GM21367 (cell line): ENCODE measurements around the gene ICAM2.

Source experiments
- ATAC-seq: cut with Tn5 transposase; IDR thresholded peaks from one replicate; pipeline ENCODE4 v1.9.1; 2021; ENCODE audit not compliant: unreplicated experiment

The ICAM2 gene

DNA sequence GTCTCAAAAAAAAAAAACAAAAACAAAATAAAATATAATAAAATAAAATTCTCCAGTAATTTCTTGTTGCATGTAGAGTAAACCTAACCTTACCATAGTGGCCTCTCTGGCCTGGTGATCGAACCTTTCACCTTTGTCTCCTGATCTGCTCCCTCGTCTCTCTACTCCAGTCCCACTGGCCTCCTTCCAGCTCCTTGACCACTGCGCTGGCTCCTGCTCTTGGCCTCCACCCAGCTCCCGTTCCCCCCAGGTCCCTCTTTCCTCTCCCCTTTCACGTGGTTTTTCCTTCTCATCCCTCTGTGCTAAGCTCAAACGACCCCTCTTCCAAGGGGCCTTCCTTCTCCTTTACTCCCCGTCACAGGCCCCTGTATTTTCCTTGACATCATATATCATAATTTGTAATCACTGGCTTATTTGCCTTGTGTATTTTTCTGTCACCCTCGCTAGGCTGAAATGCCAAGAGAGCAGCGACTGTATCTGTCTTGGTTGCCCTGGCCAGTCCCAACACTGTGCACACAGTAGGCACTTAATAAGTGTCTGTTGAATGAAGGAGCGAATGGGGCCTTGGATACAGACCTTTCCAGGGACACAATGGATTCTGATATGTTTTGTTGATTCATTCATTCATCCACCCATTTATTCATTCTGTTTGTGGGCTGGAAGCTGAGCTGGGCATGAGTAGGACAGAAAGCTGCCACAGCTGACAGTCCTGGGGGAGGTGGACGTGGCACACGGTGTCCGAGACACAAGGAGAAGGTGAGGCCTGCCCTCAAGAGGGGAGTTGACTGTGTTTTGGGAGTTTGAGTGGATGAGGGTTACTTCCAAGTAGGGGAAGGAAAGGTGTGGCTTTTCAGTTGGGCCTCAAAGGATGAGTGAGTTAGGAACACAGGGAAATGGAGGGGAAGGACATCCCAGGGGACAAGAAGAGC, 41.9 kb downstream of the ICAM2 start:
- ATAC-seq, result no peak

GRCh38 chr17:63976702-63977101, 43.7 kb downstream of the ICAM2 start:
- no peak for ATAC-seq

GRCh38 chr17:63975541-63976092, 44.8 kb downstream of the ICAM2 start:
- ATAC-seq, result no peak

DNA sequence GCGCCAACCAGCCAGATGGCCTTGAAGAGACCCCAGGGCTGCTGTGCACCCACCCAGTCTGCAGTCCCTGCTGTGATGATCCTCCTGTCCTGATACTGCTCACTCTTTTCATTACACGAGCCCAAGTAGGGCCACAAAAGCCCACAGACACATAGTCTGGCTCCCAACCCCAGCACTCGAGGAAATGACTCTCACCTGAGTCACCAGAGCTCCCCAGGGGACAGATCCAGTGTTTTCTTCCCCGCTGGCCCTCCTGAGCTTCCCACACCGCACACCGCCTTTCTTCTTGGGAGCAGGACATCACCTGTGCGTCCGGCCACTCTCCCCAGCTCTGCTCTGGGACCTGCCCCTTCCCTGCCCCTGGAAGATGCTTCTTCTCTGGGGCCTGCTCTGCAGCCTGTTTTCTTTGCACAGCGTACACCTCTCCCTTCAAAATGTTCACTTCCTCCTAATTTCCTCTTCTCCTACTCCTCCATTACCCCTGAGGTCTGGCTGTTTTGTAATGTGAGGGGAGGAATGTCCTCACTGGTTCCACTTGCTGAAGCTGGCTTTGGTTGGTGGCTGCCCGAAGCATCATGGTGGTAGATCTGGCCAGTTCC, 45.7 kb downstream of the ICAM2 start:
- no peak for ATAC-seq

- ATAC-seq, result no peak
These were observed 46.4 kb downstream of the ICAM2 start for GRCh38 chr17:63973930-63974593.

GRCh38 chr17:63973247-63973646, 47.2 kb downstream of the ICAM2 start:
- no peak for ATAC-seq

- no peak for ATAC-seq
These were observed 47.6 kb downstream of the ICAM2 start, which contains the start of gene SCN4A for GRCh38 chr17:63972796-63973195. Gene SCN4A, minus strand, starts transcription at chr17:63972918. Its CDS starts 77 bp downstream, at chr17:63972841.

GRCh38 chr17:63969278-63969677, 51.2 kb downstream of the ICAM2 start:
- ATAC-seq, result no peak

DNA sequence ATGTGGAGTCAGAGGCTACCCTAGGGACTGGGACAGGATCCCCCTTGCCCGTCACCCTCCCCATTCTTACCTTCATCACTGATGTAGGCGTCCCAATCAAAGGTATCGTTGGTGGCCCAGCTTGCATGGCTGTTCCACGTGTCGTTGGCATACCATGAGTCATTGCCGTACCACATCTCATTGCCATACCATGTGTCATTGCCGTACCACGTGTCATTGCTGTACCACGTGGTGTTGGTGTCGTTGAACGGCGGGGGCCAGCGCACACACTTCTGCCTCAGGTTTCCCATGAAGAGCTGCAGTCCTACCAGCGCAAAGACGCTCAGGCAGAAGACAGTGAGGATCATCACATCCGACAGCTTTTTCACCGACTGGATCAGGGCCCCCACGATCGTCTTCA, 52.5 kb downstream of the ICAM2 start:
- no peak for ATAC-seq

DNA sequence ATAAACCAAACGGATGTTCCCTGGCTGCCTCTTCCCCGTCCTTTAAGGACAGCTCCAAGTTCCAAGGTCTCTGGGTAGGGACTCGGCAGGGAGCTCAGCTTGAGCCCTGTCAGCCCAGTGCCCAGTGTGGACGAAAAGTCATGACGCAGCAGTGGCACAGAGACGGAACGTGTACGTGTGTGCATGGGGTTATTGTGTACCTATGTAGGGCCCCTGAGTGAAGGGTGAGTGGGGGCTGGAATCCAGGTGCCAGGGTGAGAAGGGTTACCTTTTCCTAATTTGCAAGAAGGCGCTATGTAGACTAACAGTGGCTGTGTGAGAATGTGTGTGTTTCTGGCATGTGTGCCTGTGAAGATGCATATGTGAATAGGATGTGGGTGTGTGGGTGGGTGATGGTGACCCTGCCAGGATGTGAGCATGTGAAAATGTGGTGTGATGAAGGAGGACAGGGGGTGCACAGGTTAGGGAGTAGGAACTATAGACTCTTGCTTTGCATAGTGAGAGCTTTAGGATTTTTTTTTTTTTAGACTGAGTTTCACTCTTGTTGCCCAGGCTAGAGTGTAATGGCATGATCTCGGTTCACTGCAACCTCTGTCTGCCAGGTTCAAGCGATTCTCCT, 53.7 kb downstream of the ICAM2 start:
- no peak for ATAC-seq

DNA sequence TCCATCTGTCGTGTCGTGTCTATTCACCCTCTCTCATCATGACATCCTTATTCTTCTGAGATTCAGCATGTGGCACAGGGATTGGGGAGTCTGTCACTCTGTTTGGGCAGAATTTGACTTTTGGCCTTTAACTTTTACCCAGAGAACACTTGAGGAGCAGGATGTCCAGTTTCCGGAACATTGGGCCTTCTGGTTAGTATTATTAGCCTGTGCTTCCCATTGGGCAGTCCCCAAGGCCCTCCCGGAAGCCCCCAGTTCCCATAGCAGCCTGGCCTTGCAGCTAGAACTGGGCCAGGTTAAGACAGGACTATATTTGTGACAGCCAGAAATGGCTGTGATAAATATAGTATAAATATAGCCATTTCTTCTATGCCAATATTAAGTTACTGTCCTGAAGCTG, 57.3 kb downstream of the ICAM2 start:
- no peak for ATAC-seq

DNA sequence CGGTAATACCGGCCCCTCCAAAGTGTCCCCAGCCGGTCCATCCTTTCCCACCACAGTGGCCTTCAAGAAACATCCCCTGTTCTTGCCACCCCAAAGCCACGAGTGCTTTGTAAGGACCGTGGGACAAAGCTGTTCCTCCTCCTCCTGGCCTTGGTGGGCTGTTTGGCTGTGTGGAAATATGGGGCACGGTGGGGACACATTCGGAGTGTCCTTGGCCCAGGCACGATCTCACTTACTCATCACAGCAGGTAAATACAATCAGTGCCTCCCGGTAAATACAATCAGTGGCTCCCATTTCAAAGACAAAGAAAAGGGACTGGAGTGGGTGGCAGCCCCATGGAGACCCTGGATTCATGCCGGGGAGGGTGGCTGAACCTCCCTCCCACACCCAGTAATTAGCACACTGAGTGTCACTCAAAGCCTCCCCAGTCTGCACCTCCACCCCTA, 58.1 kb downstream of the ICAM2 start:
- no peak for ATAC-seq

GRCh38 chr17:63961355-63962212, 58.8 kb downstream of the ICAM2 start:
- ATAC-seq, result no peak

DNA sequence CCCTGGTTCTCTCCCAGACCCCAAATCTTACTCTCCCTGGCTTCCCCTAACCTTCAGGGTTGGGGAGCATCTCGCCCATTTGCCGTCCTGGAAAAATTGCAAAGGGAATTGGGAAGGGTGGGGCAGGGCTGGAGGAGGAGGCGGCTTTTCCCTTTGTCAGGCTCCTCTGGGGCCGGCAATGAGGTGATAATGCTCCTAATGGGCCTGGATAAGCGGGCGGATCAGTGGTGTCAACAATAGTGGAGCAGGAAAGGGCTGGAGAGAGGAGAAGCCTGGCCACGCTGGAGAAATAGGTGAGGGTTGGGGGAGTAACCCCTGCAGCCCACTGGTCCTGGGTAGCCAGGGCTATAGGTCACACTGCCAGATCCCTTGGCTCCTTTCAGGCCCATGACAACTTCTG, 60.0 kb downstream of the ICAM2 start:
- ATAC-seq, result no peak

DNA sequence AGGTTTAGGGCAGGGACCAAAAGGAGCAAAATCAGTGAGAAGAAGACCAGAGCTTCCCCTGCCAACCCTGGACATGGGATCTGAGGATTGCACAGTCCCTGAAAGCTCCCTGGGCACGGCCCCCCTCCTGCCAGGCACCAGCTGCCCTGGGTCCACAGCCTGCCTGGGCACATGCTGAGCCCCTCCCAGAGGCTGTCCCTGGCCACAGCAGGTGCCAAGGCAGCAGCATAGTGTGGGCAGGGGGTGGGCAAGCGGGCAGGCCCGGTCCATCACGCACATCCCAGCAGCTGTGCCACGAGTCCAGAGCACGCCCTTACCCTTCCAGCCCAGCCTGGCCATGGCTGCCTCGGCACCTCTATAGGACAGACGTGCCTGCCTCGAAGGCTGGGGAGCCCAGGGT, 60.4 kb downstream of the ICAM2 start:
- ATAC-seq, result no peak

GRCh38 chr17:63956296-63956920, 64.0 kb downstream of the ICAM2 start:
- ATAC-seq, result no peak

DNA sequence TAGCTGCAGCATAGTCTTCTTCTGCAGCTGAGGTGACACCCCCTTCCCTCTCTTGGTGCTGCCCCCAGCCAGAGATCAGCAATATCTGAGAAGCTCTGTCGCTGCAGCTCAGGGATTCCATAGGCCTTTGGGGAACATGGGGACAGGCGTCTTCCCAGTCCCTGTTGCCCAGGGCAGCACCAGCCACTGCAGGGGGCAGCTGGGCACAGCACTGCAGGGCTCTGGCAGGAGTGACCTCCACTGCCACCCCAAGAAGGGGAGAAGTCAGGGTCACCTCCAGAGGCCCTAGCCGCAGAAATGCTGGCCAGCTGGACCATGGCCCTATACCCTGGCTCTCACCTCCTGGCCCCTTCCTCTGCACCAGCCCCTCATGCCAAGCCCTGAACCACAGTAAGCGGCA, 64.6 kb downstream of the ICAM2 start:
- no peak for ATAC-seq

- ATAC-seq, result no peak
These were observed 65.2 kb downstream of the ICAM2 start for GRCh38 chr17:63955232-63955631.

DNA sequence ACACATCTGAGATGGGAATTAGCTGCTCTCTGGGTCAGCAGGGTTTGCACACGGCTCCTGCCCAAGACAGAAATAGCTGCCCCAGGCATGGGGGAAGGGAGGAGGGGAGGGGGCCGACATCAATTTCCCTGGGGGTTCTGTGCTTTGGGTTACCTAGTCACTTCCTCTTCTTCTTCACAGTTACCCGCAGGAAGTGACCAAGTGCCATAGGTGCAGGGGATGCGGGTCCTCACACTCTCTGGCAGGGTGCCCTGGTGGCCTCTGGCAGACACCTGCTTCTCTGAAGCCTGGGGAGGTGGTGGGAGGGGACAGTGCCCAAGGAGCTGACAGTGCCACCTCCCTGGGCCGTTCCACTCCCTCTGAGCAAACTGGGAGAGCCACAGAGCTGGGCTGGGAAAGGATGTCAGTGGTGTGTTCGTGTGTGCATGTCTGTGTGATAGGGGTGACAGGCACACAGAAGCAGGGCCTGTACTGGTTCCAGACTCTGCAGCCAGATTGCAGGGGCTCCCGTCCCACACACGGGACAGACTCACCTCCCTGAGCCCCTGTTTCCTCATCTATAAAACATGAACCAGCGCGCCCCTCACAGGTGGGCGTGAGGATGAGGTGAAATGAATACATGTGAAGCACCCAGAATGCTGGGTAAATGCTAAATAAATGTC, 65.9 kb downstream of the ICAM2 start:
- ATAC-seq, result no peak
